HL-60 (cell line): ENCODE results near the gene TRAPPC14.

ENCODE experiments used
- CTCF ChIP-seq: IDR thresholded peaks from one replicate; pipeline ENCODE4 v1.5.1; 2011; ENCODE audit warnings: low read length, control low read depth, inconsistent platforms; ENCODE audit not compliant: insufficient read depth
- GABPA ChIP-seq: IDR thresholded peaks from 2 replicates; pipeline ENCODE4 v1.6.1; 2012; ENCODE audit warnings: low read depth
- POLR2AphosphoS5 ChIP-seq: IDR thresholded peaks from 2 replicates; pipeline ENCODE4 v1.6.1; 2012; ENCODE audit warnings: low read depth
- REST ChIP-seq: IDR thresholded peaks from 2 replicates; pipeline ENCODE4 v1.6.1; 2012; ENCODE audit warnings: low read depth; ENCODE audit not compliant: insufficient replicate concordance
- SPI1 ChIP-seq: IDR thresholded peaks from 2 replicates; pipeline ENCODE4 v1.6.1; 2012; ENCODE audit warnings: low read depth, mild to moderate bottlenecking, borderline replicate concordance

GRCh38 chr7:100191775-100192174 lies 33.3 kb upstream of the TRAPPC14 start:
- TF ChIP-seq CTCF (no peak), REST (no peak), POLR2AphosphoS5 (no peak), SPI1 (no peak), GABPA (no peak)
